ENCODE measurements around the gene TRIM8.

The TRIM8 gene

GRCh38 chr10:102675666-102676533 lies 31.6 kb downstream of the TRIM8 start:
- DNase-seq (ENCODE audit: low read depth): peak; percentile 91
- Histone ChIP-seq H3K9me3 (ENCODE audit: control insufficient read depth, low read length) (no peaks in the 10 kb centered on the region), H3K4me3 (ENCODE audit: low read length) (no peak overlapping the region), H3K4me1 (ENCODE audit: control insufficient read depth, insufficient read depth, low read length) (peaks cover 33% of the 10 kb centered on the region), H3K27me3 (replicated peaks; ENCODE audit: control insufficient read depth, insufficient read depth, low read length) (no peaks in the 10 kb centered on the region), H3K9ac (ENCODE audit: low read length) (no peak overlapping the region), H3K36me3 (ENCODE audit: control insufficient read depth, insufficient read depth, low read length, severe bottlenecking) (no peaks in the 10 kb centered on the region)

DNA sequence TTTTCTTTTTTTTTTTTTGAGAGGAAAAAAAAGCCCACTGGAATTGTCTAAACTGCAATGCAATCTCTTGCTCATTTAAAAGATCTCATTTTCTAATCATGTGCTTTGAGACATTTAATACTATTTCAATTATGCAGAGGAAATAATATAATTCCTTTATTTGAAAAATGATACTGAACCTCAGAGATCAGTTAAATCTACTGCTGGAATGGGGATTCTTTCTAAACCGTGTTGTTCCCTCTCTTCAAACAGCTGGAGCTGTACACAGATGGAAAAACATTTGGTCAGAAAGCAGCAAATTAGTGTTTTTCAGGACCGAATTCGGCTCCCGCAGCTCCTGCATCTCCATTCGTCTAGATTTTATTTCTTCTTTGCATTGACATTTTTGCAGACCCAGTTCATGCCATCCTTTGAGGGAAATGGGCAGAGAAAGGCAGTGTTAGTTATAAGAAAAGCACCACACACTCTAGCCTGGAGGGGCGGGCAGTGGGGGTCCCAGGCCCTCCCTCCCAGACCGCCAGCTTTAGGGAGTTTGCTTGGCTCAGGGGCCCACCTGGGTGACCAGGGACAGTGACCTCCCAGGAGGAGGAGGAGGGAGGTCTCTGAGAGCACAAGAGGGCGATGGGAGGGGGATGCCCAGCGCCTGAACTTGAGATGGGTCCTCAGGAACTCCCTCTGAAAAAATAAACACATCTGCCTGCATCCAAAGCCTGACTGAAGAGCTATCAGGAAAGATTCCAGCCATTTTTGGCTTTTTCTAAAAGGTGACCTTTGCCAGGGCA lies 32.4 kb downstream of the TRIM8 start:
- H3K36me3 ChIP-seq (ENCODE audit: control insufficient read depth, insufficient read depth, low read length, severe bottlenecking): no peaks in the 10 kb centered on the region
- peak overlapping the region; percentile 52 for H3K9ac ChIP-seq (ENCODE audit: low read length)
- no peaks in the 10 kb centered on the region for H3K27me3 ChIP-seq (replicated peaks; ENCODE audit: control insufficient read depth, insufficient read depth, low read length)
- H3K4me3 ChIP-seq (ENCODE audit: low read length): no peak overlapping the region
- no peaks in the 10 kb centered on the region for H3K9me3 ChIP-seq (ENCODE audit: control insufficient read depth, low read length)
- H3K4me1 ChIP-seq (ENCODE audit: control insufficient read depth, insufficient read depth, low read length): peaks cover 33% of the 10 kb centered on the region
- no peak for DNase-seq (ENCODE audit: low read depth)

GRCh38 chr10:102677331-102678067 lies 33.2 kb downstream of the TRIM8 start:
- no peak for DNase-seq (ENCODE audit: low read depth)
- H3K4me3 ChIP-seq (ENCODE audit: low read length): no peak overlapping the region
- no peaks in the 10 kb centered on the region for H3K27me3 ChIP-seq (replicated peaks; ENCODE audit: control insufficient read depth, insufficient read depth, low read length)
- no peak overlapping the region for H3K9ac ChIP-seq (ENCODE audit: low read length)
- H3K9me3 ChIP-seq (ENCODE audit: control insufficient read depth, low read length): no peaks in the 10 kb centered on the region
- H3K4me1 ChIP-seq (ENCODE audit: control insufficient read depth, insufficient read depth, low read length): peaks cover 33% of the 10 kb centered on the region
- H3K36me3 ChIP-seq (ENCODE audit: control insufficient read depth, insufficient read depth, low read length, severe bottlenecking): no peaks in the 10 kb centered on the region

- Histone ChIP-seq H3K4me1 (ENCODE audit: control insufficient read depth, insufficient read depth, low read length) (peaks cover 33% of the 10 kb centered on the region), H3K9ac (ENCODE audit: low read length) (no peak overlapping the region), H3K9me3 (ENCODE audit: control insufficient read depth, low read length) (no peaks in the 10 kb centered on the region), H3K36me3 (ENCODE audit: control insufficient read depth, insufficient read depth, low read length, severe bottlenecking) (no peaks in the 10 kb centered on the region), H3K4me3 (ENCODE audit: low read length) (no peak overlapping the region), H3K27me3 (replicated peaks; ENCODE audit: control insufficient read depth, insufficient read depth, low read length) (no peaks in the 10 kb centered on the region)
- DNase-seq (ENCODE audit: low read depth): no peak
Observed at GRCh38 chr10:102678068-102678400, 33.8 kb downstream of the TRIM8 start.

- no peaks in the 10 kb centered on the region for H3K36me3 ChIP-seq (ENCODE audit: control insufficient read depth, insufficient read depth, low read length, severe bottlenecking)
- H3K27me3 ChIP-seq (replicated peaks; ENCODE audit: control insufficient read depth, insufficient read depth, low read length): no peaks in the 10 kb centered on the region
- peaks cover 27% of the 10 kb centered on the region for H3K4me1 ChIP-seq (ENCODE audit: control insufficient read depth, insufficient read depth, low read length)
- no peak overlapping the region for H3K9ac ChIP-seq (ENCODE audit: low read length)
- no peak overlapping the region for H3K4me3 ChIP-seq (ENCODE audit: low read length)
- H3K9me3 ChIP-seq (ENCODE audit: control insufficient read depth, low read length): no peaks in the 10 kb centered on the region
- DNase-seq (ENCODE audit: low read depth): peak; percentile 67
Observed at GRCh38 chr10:102678842-102679289, 34.6 kb downstream of the TRIM8 start.

GRCh38 chr10:102679596-102679995 lies 35.3 kb downstream of the TRIM8 start:
- no peaks in the 10 kb centered on the region for H3K27me3 ChIP-seq (replicated peaks; ENCODE audit: control insufficient read depth, insufficient read depth, low read length)
- peaks cover 20% of the 10 kb centered on the region for H3K4me1 ChIP-seq (ENCODE audit: control insufficient read depth, insufficient read depth, low read length)
- H3K4me3 ChIP-seq (ENCODE audit: low read length): no peak overlapping the region
- no peak for DNase-seq (ENCODE audit: low read depth)
- no peaks in the 10 kb centered on the region for H3K36me3 ChIP-seq (ENCODE audit: control insufficient read depth, insufficient read depth, low read length, severe bottlenecking)
- H3K9me3 ChIP-seq (ENCODE audit: control insufficient read depth, low read length): no peaks in the 10 kb centered on the region
- no peak overlapping the region for H3K9ac ChIP-seq (ENCODE audit: low read length)

DNA sequence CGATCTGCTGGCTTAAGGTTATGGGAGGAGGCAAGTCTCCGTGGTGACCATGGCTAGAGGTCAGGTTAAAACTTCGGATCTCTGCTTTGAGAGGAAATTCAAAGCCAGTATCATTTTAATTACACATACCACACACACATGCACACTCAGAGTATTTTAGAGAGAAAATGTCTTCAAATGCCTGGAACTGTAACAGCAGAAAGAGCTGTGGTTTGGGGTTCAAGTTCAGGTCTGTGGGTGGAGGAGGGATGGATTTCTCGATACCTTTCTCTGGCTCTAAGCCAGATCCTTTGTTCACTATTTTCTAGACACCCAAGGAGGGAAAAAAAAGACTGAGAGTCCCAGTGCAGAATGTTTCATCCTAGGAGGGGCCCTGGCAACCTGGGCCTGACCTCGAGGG lies 37.4 kb downstream of the TRIM8 start:
- no peaks in the 10 kb centered on the region for H3K27me3 ChIP-seq (replicated peaks; ENCODE audit: control insufficient read depth, insufficient read depth, low read length)
- no peak overlapping the region for H3K4me3 ChIP-seq (ENCODE audit: low read length)
- H3K4me1 ChIP-seq (ENCODE audit: control insufficient read depth, insufficient read depth, low read length): peaks cover 5% of the 10 kb centered on the region
- no peaks in the 10 kb centered on the region for H3K9me3 ChIP-seq (ENCODE audit: control insufficient read depth, low read length)
- H3K36me3 ChIP-seq (ENCODE audit: control insufficient read depth, insufficient read depth, low read length, severe bottlenecking): peaks cover 7% of the 10 kb centered on the region
- DNase-seq (ENCODE audit: low read depth): no peak
- H3K9ac ChIP-seq (ENCODE audit: low read length): no peak overlapping the region

DNA sequence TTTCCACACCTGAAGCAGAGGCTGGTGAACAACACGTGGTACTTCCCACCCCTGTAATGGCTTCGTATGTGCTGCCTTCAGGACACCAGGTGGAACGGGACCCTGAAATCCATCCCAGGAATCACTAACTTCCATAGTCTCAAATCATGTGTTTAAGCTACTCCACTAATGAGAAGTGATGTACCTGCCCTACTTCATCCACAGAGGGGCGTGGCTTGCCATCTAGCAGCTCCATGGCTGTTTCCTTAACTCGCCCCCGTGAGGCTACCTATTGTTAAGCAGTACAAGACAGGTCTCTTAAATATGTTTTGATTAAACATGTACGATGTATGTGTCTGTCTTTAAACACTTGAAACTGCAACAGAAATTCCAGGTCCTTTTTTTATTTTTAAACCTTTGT lies 38.1 kb downstream of the TRIM8 start:
- H3K36me3 ChIP-seq (ENCODE audit: control insufficient read depth, insufficient read depth, low read length, severe bottlenecking): peaks cover 7% of the 10 kb centered on the region
- no peak overlapping the region for H3K4me3 ChIP-seq (ENCODE audit: low read length)
- DNase-seq (ENCODE audit: low read depth): no peak
- no peak overlapping the region for H3K9ac ChIP-seq (ENCODE audit: low read length)
- H3K27me3 ChIP-seq (replicated peaks; ENCODE audit: control insufficient read depth, insufficient read depth, low read length): no peaks in the 10 kb centered on the region
- no peaks in the 10 kb centered on the region for H3K9me3 ChIP-seq (ENCODE audit: control insufficient read depth, low read length)
- H3K4me1 ChIP-seq (ENCODE audit: control insufficient read depth, insufficient read depth, low read length): peaks cover 4% of the 10 kb centered on the region

GRCh38 chr10:102682981-102683380 lies 38.7 kb downstream of the TRIM8 start:
- no peak for DNase-seq (ENCODE audit: low read depth)
- no peaks in the 10 kb centered on the region for H3K9me3 ChIP-seq (ENCODE audit: control insufficient read depth, low read length)
- H3K9ac ChIP-seq (ENCODE audit: low read length): no peak overlapping the region
- H3K4me1 ChIP-seq (ENCODE audit: control insufficient read depth, insufficient read depth, low read length): peaks cover 4% of the 10 kb centered on the region
- H3K27me3 ChIP-seq (replicated peaks; ENCODE audit: control insufficient read depth, insufficient read depth, low read length): no peaks in the 10 kb centered on the region
- no peak overlapping the region for H3K4me3 ChIP-seq (ENCODE audit: low read length)
- peaks cover 7% of the 10 kb centered on the region for H3K36me3 ChIP-seq (ENCODE audit: control insufficient read depth, insufficient read depth, low read length, severe bottlenecking)

- no peaks in the 10 kb centered on the region for H3K9me3 ChIP-seq (ENCODE audit: control insufficient read depth, low read length)
- H3K4me1 ChIP-seq (ENCODE audit: control insufficient read depth, insufficient read depth, low read length): peaks cover 4% of the 10 kb centered on the region
- H3K9ac ChIP-seq (ENCODE audit: low read length): no peak overlapping the region
- H3K4me3 ChIP-seq (ENCODE audit: low read length): no peak overlapping the region
- DNase-seq (ENCODE audit: low read depth): no peak
- no peaks in the 10 kb centered on the region for H3K27me3 ChIP-seq (replicated peaks; ENCODE audit: control insufficient read depth, insufficient read depth, low read length)
- peaks cover 7% of the 10 kb centered on the region for H3K36me3 ChIP-seq (ENCODE audit: control insufficient read depth, insufficient read depth, low read length, severe bottlenecking)
Observed at GRCh38 chr10:102683736-102684135, 39.5 kb downstream of the TRIM8 start.

Data from adipocyte (in vitro differentiated cells).